SIG-M5 treated with dmso at 0.1 percent for 504 hours (cell line): ENCODE data around the gene OPHN1.

Experiments
- DNase-seq: peaks from one replicate; lab custom pipeline; 2025; ENCODE audit not compliant: unreplicated experiment; lab: John Stamatoyannopoulos, UW

Gene OPHN1

DNA sequence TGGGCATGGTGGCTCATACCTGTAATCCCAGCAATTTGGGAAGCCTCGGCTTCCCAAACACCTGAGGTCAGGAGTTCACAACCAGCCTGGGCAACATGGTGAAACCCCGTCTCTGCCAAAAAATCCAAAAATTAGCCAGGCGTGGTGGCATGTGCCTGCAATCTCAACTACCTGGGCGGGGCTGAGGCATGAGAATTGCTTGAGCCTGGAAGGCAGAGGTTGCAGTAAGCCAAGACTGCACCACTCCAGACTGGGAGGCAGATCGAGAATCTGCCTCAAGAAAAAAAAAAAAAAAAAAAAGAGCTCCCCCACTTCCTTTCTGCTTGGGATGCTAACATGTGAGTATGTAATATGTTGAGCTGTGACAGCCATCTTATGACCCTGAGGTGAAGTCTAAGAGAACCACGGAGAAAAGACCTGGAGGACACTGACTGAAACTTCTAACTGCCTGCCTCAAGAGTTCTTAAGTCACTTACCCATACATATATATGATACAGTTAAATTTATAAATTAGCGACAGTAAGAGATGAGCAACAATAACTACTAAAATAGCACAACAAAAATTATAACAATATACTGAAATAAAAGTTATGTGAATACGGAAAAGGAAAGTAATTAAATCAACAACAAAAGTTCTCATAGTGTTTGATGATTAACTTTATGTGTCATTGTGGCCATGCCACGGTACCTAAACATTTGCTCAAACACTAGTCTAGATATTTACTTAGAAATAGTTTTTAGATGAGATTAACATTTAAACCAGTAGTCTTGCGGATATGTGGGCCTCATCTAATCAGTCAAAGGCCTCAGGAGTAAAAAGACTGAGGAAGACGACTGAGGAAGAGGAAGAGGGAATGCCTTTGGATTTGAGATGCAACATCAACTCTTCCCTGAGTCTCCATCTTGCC is 178.3 kb downstream of the OPHN1 start:
- DNase-seq: no peak

DNA sequence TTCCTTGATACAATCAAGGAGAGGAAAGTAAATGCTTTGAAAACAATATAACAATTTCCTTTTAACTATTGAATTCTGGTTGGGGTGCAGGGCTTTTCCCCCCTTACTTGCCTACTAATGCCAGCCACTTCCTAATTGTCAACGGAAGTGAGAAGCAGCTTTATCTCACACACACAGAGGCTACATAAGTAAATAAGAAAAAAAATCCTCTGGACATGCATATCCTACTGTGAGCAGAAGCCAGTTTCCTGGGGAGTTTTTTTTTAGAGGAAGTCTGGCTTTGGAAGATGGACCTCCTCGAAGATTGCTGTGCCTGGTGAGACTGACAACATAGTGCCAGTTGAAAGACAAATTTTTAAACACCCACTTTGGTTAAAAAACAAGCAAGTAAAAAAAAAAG is 180.6 kb downstream of the OPHN1 start:
- no peak for DNase-seq

DNA sequence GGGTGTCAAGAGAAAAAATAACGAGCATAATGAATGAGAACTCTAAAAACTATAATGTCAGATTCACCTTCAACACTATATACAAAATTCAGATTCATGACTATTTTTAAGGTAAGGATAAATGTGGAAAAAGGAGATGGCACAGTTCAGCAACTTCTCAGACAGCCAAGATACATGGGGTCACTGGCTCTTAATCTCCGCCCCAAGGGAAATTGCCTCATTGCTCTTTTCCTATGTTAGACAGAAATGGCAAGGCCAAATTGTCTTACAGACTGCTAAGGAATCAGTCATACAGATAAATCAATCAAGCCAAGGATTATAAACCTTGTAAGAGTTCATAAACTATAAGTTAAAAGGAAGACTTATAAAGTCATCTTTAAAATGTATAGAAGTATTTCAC is 183.4 kb downstream of the OPHN1 start:
- no peak for DNase-seq

DNA sequence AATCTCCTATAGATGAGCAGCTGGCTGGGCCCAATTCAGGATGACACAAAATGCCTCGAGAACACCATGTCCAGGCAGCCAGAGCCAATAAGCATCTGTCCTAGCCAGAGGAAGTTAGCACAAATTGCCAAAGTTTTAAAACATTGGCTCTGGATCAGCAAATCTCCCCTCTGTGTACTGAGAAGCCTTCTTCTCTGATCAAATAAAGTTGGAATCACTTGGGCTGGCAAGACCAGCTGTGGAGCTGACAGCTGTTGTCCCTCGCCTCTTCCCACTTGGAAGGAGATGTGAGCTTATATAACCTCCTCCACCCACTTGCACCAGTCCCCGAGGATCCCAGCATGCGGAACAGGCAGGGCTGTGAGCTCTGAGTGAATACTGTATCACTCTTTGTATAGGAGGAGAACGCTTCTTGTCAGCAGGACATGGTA is 183.9 kb downstream of the OPHN1 start:
- DNase-seq: no peak

DNA sequence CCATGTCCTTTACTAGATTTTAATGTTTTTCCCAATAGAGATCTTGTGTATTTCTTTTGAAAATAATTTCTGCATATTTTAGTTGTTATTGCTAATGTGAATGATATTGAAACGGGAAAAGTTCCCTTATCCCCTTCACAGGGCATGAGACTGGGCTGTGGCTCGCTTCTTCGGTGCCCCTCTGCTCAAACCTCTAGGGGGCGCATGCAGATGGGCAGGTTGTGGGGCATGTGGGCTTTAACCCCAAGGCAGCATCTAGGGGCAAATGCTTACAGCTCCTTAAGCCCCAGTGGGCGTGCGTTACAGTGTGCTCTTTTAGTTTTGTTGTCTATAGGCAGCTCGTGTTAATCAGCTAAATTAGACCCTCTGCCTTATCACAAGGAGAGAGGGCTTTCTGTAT is 194.7 kb downstream of the OPHN1 start:
- no peak for DNase-seq

DNA sequence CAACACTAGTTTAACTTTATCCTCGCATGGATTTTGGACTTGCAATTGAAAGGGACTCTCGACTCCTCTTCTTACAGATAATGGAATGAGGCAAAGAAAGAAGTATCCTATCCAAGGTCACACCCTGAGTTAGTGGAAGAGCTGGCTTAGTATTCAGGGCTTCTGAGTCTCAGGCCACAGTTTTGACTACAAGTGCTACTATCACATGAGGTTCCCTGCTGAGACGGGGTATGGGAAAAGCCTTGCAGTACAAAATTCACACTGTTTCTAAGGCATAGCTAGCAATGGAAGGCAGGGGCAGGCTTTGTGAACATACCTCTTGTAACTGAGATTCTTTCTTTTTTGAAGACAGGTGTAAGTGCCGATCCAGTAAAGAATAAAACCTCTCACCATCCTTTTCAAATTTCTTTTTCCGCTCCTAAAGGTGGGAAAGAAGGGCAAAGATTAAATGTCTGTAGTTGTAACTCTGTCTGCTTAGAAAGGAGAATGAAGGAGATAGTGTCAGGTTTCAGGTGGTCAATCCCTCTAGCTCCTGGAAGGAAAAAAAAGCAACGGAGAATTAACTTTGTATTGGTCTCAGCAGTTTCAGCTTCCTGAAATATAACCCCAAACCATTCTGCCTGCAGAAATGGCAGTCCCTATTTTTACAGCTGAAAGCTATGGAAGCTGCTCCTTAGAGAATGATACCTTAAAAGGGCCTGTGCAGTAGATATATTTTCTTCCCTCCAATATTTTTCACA is 199.0 kb downstream of the OPHN1 start:
- no peak for DNase-seq

DNA sequence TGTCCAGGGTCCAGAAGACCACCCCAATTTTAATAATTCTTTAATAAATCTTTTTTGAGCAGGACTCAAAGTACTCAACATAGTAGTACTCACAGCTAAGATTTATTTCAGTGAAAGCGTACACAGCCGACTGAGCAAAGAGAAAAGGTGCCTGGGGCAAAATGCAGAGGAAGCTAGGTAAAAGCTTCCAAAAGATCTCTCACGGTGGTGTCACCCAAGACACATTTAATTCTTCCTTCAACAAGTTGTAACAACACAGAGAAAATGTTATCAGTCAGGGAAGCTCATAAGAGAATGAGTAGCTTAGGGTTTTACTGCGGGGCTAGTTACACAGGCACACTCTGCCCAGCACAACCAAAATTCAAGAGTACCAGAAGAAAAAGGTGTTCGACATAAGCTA is 201.1 kb downstream of the OPHN1 start:
- no peak for DNase-seq

DNA sequence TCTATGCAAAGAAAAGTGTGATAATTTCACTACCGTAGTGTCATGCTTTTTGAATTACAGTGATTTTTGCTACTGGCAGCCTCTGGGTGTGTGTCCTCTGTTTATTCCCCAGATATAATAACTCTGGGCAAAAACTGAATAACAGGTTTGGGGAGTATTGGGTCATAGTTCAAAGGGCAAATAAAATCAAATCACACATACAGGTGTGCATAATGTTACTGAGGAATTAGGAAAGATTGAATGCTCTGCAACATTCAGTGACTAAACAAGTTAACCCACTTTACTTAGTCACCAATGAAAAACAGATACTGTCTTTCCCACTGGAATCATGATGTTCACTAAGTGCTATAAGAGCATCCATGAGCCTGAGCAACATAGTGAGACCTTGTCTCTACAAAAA is 224.3 kb downstream of the OPHN1 start:
- DNase-seq: no peak

DNA sequence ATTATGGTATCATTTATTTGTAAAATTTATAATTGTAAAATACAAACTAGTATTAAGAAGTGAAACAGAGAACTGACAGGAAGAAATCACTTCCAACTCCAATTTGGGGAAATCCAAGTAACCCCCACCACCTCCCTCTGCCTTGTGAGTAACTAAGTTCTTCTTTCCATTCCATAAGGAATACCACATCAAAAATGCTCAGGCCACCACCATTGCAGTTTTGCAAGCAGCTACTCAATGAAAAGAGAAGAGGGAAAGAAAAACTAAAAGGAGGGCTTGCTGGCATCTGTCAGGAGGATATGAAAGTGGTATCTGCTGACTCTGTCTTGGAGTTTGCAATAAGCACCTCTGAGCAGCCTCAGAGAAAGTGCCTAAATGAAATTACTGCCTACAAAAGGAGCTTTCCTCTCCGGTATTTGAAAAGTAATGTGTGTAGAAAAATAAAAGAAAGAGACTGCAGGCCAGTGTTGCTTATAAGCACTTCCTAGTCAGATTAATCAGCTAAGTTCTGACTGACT is 228.7 kb downstream of the OPHN1 start:
- no peak for DNase-seq

DNA sequence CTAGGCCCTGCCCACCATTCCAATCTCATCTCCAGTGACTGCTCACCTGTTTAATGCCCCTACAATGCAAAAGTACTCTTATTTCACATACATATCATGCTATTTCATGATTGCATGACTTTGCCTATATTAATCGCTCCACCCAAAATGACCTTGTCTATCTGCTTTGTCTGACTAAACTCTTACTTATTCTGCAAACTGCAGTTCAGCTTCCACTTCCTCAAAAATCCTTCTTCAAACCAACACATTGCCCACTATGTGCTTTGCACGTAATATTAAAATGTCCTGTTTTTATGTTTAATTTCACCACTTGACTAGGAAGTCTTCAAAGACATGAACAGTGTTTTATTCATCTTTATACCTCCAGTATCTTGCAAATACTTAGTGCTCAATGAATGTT is 229.6 kb downstream of the OPHN1 start:
- peak; percentile 16 for DNase-seq

DNA sequence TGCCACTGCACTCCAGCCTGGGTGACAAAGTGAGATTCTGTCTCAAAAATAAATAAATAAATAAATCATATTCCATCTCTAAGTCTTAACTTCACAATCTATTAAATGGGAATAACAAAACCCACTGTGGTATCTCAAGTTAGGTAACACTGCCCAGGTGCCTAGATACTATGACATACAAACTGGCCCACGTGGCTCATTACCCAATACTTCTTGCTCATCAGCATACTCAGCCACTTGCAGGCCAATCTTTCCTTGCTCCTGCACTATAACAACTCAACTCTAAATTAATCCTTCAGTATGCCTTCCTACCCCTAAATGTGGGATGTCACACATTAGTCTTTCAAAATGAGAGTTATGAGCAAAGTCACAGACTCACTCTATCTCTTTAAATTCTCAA is 230.1 kb downstream of the OPHN1 start:
- no peak for DNase-seq

DNA sequence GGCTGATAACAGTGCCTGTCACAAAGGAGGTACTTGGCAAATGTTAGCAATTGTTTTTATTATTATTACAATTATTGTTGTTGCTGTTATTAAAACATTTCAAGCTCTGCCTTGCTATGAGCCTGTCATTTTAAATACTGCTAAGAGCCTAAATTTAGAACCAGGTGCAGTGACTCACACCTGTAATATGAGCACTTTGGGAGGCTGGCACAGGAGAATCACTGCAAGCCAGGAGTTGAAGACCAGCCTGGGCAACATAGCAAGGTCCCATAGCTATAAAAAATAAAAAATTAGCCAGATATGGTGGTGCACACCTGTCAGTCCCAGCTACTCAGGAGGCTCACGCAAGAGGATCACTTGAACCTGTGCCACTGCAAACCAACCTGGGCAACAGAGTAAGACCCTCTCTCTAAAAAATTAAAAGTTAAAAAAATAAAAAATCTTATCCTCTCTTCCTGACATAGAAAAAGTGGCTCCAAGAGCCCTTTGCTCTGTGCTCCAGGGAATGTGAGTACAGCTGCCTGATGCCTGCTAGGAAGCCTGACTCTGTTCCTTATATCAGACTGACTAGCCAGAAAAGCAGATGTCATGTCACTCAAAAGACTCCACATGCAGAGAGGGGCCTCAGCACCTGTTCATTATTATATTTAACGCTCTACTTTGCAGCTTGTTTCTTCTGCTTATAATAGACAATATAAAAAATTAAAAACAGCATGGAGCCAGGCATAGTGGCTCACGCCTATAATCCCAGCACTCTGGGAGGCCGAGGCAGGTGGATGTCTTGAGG is 234.0 kb downstream of the OPHN1 start:
- DNase-seq: no peak

DNA sequence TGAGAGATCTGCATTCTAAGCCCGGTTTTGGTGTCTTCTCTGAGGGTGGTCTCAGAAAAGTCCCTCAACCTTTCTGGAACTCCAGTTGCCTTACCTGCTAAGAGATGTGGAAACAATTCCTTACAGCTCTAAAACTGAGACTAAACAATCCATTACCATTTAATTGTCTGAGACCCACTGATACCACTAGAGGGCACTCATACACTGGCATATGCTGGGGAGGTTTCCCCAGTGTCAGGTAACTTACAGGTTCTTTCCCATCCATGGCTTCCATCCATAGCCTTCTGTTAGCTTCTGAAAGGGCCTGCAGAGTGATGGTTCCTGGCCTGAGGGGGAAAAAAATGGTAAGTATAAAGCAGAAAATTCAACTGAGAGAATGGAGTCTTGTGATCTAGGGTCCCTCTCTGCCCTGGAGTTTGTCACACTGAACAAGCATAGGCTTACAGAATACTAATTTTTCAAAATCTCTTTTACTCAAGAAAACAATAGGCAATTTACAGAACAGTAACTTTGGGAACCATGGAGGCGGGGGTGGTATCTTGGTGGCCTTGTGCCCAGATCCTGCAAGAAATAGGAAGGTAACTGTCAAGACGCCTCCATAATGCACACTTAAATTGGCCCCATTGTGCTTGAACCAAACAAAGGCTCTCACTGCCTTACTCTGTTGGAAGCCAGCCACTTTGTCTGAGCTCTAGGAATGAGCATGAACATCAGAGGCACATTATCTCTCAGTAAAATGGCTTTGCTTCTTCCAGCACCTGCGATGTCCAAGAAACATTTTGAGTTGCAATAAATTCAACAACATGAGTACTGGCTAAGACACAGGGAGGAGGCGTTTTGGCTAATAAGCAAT is 236.1 kb downstream of the OPHN1 start:
- peak; percentile 34 for DNase-seq

DNA sequence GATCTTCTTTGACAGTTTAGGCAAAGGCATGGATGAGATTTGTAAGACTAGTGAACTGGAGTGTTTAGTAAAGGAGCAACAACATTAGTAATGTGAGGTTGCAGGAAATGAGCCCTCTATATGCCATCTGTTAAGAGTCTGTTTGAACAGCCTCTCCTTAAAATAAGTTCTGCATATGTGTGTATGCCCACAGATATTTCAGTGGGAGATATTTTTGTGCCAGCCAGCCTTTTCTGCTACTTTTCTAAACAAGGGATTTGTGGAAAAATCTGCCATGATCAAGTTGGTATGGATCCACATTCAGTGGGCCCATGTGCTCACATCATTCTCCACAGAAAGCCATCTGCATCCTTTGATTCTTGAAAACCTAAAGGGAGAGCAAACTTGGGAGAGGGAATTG is 237.7 kb downstream of the OPHN1 start:
- DNase-seq: no peak

DNA sequence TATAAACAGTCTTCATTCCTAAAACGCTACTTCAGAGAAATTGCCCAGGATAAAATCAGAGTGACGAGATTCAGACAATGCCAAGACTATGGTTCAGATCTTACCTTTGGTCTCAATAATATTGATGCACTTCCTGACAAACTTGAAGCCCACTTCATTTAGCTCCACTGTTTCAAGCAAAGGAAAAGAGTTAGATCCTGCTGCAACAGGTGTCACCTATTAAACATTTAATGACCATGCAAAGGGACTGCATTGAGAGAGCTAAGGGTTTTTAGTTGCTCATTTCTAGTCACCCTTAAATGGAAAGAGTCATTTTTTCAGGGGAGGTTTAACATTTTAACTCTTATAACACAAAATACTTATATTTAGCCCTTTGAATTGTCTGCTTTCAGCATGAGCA is 239.5 kb downstream of the OPHN1 start:
- no peak for DNase-seq

DNA sequence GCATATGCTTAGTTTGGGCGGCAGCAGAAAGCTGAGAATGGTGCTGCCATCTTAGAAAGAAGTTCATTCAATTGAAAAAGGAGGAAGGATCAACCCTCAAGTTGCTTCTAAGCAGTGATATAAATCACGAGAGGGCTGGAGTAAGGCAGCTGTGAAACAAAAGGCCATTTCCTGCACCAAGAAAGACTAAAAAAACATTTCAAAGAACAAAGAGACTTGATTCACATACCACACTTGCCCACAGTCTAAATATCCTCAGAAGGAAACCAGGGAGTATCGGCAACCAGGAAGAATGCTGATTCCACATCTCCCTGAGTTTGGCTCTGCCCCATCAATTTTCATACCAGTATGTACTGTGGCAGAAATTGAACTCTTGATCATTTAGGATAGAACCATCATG is 240.1 kb downstream of the OPHN1 start:
- no peak for DNase-seq

DNA sequence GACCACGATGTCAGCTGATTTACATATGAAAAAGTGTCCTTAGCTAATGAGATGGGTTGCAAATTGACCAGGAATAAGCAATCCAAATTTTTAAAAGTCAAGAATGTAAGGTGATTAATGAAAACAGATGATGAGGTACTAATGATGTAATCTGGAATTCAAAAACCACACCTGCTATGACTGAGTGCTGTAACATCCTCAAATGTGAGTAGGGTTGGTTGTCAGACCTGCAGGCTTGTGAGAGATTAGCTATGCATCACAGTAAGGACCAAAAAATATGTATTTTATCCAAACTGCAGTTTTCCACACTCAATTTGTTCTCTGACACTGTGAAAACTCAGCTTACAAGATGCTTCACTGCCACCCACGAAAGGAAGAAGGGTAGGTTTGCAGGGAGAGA is 242.5 kb downstream of the OPHN1 start:
- no peak for DNase-seq

DNA sequence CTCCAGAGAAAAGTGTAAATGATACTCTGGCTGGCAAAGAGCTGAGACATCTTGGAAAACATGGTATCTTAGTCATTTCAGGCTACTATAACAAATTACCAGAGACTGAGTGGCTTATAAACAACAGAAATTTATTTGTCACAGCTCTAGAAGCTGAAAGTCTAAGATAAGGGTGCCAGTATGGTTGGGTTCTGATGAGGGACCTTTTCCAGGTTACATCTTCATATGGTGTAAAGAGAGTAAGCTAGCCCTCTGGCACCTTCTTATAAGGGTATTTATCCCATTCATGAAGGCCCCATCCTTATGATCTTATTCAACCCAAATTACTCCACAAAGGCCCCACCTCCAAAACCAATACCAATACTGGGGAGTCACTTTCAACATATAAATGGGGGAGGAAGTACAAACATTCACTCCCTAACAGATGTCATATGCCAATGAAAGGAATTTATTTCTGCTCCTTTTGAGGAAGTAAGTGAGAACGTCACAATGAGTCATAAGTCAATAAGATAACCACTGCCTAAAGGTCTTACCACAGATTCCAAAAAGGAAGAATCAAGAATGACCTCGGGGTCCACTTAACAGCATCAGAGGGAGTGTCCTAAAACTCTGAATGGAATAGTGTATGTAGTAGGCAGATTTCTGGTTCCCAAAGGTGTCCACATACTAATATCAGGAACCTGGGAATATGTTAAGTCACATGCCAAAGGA is 246.6 kb downstream of the OPHN1 start:
- DNase-seq: peak; percentile 48

DNA sequence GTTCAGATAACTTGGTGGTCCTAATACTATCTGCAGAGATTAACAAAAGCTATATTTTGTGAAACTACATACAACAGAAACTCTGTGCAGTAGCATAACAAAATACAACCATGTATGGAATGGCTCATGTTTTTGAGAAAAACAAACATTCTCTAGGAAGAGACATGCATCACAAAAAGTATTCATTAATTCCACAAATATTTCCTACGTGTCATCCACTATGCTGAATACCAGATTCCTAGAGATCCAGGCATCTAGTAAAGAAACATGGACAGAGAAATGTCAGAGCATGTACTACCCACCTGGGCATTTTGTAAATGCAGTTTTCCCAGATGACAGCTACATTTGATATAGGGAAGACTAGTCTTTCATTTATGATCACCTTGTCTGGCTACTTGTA is 248.1 kb downstream of the OPHN1 start:
- no peak for DNase-seq
